Lower leg skin (tissue), 3 donors: ENCODE results near the gene SPDYE2.
"Not testable (repeated sequence)": the region's sequence is repeated elsewhere in the genome, so short reads cannot be mapped to it uniquely, and the experiment has no call there.

ENCODE experiments used
- POLR2A ChIP-seq, 2 donors: fragments of 450-650 bp; IDR thresholded peaks; one replicate each; pipeline ENCODE4 v1.6.1; 2016 to 2017; ENCODE audit warnings: antibody characterized with exemption in 2 of 2, mild to moderate bottlenecking in 1 of 2, moderate library complexity in 1 of 2
- TF ChIP-seq, protein P1 (sequence below), 3 donors: fragments of 450-650 bp; IDR thresholded peaks; one replicate each; pipeline ENCODE4 v1.5.1; 2016; ENCODE audit warnings: antibody characterized with exemption in 3 of 3, mild to moderate bottlenecking in 3 of 3, moderate library complexity in 2 of 3

GRCh38 chr7:102520797-102521196 lies 30.2 kb upstream of the SPDYE2 start:
- TF ChIP-seq, protein P1, sequence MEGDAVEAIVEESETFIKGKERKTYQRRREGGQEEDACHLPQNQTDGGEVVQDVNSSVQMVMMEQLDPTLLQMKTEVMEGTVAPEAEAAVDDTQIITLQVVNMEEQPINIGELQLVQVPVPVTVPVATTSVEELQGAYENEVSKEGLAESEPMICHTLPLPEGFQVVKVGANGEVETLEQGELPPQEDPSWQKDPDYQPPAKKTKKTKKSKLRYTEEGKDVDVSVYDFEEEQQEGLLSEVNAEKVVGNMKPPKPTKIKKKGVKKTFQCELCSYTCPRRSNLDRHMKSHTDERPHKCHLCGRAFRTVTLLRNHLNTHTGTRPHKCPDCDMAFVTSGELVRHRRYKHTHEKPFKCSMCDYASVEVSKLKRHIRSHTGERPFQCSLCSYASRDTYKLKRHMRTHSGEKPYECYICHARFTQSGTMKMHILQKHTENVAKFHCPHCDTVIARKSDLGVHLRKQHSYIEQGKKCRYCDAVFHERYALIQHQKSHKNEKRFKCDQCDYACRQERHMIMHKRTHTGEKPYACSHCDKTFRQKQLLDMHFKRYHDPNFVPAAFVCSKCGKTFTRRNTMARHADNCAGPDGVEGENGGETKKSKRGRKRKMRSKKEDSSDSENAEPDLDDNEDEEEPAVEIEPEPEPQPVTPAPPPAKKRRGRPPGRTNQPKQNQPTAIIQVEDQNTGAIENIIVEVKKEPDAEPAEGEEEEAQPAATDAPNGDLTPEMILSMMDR (IDR thresholded peaks at IDR 0.05), result not testable (repeated sequence)
- TF ChIP-seq POLR2A (IDR thresholded peaks at IDR 0.05), result not testable (repeated sequence)
